ENCODE measurements around the gene GRIN2C.

GRIN2C gene

DNA sequence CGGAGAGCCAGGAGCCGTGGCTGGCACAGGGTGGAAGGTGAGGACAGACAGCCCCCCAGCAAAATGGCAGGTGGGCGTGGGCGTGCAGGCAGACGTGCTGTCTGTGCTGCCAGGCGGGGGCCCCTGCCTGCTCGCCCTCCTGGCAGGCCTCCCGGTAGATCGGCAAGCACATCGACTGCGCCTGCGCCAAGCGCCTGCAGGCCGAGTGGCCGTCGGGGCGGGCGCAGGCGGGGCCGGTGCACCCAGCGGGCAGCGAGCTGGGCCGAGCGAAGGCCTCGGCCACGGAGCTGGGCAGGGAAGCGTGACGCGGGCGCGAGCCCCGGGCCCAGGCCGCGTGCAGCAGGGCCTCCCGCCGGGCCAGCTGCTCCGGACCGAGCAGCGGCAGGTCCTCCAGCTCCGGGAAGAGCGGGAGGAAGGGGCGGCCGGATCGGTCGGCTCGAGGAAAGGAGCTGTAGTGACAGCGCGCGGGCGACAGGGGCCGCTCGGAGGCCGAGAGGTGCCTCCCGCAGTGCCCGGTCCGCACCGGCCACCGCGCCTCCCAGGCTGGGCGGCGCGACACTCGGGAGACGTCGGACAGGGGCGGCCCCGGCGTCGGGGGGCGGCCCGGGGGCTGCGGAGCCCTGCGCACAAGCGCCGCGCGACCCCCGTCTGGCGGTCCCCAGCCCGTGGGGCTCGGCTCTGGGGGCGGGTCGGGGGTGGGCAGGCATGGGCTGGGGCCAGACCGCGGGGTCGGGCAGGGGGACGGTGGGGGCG lies 16.9 kb downstream of the GRIN2C start:
- TF ChIP-seq, protein P1, sequence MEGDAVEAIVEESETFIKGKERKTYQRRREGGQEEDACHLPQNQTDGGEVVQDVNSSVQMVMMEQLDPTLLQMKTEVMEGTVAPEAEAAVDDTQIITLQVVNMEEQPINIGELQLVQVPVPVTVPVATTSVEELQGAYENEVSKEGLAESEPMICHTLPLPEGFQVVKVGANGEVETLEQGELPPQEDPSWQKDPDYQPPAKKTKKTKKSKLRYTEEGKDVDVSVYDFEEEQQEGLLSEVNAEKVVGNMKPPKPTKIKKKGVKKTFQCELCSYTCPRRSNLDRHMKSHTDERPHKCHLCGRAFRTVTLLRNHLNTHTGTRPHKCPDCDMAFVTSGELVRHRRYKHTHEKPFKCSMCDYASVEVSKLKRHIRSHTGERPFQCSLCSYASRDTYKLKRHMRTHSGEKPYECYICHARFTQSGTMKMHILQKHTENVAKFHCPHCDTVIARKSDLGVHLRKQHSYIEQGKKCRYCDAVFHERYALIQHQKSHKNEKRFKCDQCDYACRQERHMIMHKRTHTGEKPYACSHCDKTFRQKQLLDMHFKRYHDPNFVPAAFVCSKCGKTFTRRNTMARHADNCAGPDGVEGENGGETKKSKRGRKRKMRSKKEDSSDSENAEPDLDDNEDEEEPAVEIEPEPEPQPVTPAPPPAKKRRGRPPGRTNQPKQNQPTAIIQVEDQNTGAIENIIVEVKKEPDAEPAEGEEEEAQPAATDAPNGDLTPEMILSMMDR (conservative IDR thresholded peaks at IDR 0.05; ENCODE audit: low read depth, low read length): peak; percentile 51
- H3K4me3 ChIP-seq (ENCODE audit: low read length): no peak overlapping the region
- DNase-seq (ENCODE audit: low read depth): no peak

DNA sequence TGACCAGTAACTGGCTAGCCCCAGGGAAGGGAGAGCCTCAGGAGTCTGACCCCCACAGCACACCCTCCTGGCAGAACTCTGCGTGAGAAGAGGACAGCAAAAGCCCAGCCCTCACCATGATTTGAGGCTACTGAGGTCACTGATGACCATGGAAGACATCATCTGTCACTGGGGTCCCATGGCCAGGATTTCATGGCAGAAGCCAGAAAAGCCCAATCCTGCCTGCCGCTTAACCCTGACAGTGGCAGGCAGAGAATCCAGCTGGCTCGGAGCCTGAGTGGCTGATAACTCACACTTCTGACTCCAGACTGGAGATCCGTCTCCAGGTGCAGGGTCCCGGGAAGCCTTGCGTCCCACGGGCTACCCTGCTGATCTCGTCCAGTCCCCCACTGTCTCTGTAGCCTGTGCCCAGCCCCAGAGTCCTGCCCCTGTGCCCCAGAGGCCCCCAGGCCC lies 17.5 kb downstream of the GRIN2C start:
- TF ChIP-seq, protein P1 (conservative IDR thresholded peaks at IDR 0.05; ENCODE audit: low read depth, low read length): peak; percentile 5
- no peak overlapping the region for H3K4me3 ChIP-seq (ENCODE audit: low read length)
- DNase-seq (ENCODE audit: low read depth): no peak

- TF ChIP-seq, protein P1 (conservative IDR thresholded peaks at IDR 0.05; ENCODE audit: low read depth, low read length): no peak
- DNase-seq (ENCODE audit: low read depth): no peak
- H3K4me3 ChIP-seq (ENCODE audit: low read length): no peak overlapping the region
These were observed 18.6 kb downstream of the GRIN2C start for GRCh38 chr17:74840989-74841666.

- H3K4me3 ChIP-seq (ENCODE audit: low read length): no peak overlapping the region
- TF ChIP-seq, protein P1 (conservative IDR thresholded peaks at IDR 0.05; ENCODE audit: low read depth, low read length): no peak
- DNase-seq (ENCODE audit: low read depth): no peak
These were observed 19.5 kb downstream of the GRIN2C start for GRCh38 chr17:74839990-74840852.

DNA sequence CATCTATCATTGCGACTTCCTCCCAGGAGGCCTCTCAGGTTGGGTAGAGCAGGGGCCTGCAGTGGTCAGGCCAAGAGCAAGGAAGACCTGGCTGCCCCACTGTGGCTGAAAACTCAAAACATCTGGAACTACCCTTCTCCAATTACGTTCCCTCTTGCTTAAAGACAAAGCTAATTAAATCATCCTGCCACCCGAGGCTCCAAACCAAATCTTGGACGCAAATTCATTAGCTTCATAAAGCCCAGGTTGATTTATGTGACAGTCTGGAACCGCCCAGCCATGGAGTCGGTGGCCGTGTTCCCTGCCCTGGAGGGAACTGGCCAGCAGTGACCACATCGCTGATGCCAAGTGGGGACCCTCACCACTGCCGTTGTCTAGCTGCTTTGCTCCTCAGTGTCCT lies 21.4 kb downstream of the GRIN2C start:
- no peak overlapping the region for H3K4me3 ChIP-seq (ENCODE audit: low read length)
- TF ChIP-seq, protein P1 (conservative IDR thresholded peaks at IDR 0.05; ENCODE audit: low read depth, low read length): no peak
- DNase-seq (ENCODE audit: low read depth): no peak

DNA sequence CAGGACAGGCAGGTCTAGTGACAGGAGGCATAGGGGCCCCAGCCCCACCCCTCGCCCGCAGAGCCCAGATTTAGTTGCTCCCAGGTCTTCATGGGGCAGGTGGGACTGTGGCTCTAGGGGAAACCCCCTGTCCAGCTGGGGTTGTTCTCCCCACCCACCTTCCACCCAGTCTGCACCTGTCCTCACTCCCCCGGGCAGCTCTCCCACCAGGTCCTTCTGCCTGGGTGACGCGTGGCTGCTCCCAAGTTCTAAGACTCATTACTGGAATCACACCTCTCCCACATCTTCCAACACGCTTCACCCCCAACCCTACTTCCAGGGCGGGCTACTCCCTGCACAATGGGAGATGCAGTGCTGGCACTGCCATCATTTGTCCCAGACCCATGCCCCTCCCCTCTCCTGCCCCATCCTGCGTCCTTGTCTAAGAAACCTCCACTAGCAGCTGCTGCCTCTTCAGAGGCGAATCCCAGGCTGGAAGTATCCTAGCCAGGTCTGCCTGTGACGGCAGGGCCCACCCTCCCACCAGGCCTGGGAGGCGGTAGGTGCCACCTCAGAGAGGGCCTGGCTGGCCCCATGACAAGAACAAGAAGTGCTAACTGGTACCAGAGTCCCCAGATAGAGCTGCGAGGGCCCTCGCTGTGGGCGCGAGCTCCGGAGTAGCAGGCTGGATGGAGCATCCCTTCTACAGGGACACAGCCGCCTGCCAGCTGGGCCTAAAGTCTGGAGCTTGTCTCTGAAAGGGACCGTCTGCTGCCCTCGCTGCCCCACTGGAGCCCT lies 22.8 kb downstream of the GRIN2C start:
- TF ChIP-seq, protein P1 (conservative IDR thresholded peaks at IDR 0.05; ENCODE audit: low read depth, low read length): no peak
- no peak for DNase-seq (ENCODE audit: low read depth)
- no peak overlapping the region for H3K4me3 ChIP-seq (ENCODE audit: low read length)

Data from retinal pigment epithelial cell (primary cell).